ENCODE data around the gene IRX5.

The IRX5 gene

DNA sequence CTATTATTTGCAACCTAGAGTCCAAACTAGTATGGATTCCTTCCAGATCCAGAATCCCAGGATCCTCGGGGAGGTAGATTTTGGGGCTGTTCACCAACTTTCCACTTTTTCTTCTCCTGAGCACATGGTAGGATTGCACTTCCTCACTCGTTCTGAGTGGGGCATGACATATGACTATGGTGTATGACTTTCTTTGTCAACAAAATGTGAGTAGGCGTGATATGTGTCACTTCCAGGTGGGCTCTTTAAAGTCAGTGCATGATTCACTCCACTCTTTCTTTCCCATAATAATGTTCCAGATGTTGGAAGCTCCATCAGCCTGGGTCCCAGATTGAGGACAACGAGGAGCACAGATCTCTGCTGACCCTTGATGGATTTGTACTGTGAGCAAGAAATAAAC lies 21.5 kb downstream of the IRX5 start:
- TF ChIP-seq, protein P1, sequence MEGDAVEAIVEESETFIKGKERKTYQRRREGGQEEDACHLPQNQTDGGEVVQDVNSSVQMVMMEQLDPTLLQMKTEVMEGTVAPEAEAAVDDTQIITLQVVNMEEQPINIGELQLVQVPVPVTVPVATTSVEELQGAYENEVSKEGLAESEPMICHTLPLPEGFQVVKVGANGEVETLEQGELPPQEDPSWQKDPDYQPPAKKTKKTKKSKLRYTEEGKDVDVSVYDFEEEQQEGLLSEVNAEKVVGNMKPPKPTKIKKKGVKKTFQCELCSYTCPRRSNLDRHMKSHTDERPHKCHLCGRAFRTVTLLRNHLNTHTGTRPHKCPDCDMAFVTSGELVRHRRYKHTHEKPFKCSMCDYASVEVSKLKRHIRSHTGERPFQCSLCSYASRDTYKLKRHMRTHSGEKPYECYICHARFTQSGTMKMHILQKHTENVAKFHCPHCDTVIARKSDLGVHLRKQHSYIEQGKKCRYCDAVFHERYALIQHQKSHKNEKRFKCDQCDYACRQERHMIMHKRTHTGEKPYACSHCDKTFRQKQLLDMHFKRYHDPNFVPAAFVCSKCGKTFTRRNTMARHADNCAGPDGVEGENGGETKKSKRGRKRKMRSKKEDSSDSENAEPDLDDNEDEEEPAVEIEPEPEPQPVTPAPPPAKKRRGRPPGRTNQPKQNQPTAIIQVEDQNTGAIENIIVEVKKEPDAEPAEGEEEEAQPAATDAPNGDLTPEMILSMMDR (IDR thresholded peaks at IDR 0.05; ENCODE audit: extremely low read depth, missing control alignments) = no peak
- DNase-seq (ENCODE audit: low spot score) = no peak

DNA sequence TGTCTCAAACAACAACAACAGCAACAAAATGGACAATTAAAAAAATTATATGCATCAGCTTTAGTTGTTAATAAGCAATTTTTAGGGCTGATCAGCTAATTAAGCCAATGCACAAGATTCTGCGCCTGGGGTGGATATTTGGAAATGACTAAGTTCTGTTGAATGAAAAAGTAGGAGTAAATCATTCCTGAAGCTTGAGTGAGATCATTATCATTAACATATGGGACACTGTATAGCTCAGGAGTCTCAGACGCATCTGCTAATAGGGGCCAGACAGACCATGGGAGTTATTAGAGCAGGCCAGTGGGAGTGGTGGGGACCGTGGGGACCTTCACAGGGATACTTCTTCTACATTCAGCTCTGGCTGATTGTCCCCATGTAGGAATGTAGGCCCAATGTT lies 22.8 kb downstream of the IRX5 start:
- TF ChIP-seq, protein P1 (IDR thresholded peaks at IDR 0.05; ENCODE audit: extremely low read depth, missing control alignments) = no peak
- no peak for DNase-seq (ENCODE audit: low spot score)

DNA sequence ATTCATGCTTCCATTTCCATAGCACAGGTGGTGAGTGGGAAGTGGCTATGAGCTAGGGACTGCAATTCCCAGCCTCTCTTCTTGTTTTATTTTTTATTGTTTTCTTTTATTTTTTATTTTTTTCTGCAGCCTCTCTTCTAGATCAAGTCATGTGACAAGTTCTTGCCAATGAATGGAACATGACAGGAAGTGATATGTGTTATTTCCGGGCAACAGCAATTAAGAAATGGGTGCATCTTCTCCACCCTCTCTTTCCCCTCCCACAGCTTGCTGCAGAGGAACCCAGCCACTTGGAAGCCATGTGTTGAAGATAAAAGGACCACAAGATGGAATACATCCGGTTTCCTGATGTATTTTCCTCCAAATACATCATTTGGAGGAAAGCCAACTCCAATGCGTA lies 23.6 kb downstream of the IRX5 start:
- DNase-seq (ENCODE audit: low spot score) = no peak
- TF ChIP-seq, protein P1 (IDR thresholded peaks at IDR 0.05; ENCODE audit: extremely low read depth, missing control alignments) = no peak

DNA sequence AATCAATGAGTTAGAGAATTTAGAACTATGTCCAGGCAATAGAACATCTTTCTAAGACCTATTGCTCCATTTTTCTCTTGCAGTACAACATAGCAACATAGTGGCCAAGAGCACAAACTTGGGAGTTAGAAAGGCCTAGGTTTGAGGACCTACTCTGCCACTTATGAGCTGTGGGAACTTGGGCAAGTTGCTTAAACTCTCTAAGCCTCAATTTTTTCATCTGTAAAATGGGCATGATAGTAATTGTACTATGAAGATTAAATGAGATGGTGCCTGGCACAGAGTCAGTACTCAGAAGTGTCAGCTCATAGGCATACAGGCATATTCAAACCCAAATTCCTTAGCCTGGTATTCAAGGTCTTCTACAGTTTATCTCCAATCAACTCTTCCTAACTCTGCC lies 25.1 kb downstream of the IRX5 start:
- no peak for DNase-seq (ENCODE audit: low spot score)
- TF ChIP-seq, protein P1 (IDR thresholded peaks at IDR 0.05; ENCODE audit: extremely low read depth, missing control alignments) = no peak

DNA sequence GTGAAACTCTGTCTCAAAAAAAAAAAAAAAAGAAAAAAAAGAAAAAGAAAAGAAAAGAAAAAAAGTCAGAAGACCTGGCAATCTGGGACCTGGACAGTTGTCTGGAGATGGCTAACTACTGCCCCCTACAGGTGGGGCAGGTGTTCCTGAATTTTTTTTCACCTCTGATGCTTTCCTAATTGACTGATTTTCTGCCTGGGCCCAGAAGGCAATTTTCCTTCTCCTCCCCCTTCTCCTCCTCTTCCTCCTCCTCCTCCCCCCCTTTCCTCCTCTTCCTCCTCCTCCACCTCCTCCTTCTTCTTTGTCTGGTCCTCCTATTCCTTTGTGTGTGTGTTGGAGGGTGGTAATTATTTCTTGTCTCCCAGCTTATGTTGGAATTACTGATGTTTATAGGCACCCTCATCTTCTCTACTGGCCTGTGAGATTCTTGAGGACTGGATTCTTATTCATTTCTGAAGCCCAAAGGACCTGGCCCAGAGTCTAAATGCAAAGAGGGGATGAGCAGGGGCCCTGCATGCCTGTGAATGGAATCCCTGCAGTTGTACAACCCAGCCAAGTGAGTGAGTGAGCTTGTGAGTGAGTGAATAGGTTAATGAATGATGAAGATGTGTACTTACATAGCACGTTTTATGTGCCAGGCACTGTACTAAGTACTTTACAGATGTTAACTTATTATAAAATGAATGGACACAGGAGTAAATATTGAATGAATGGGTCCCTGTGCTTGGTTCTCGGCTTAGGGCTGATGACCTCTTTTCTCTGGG lies 26.9 kb downstream of the IRX5 start:
- TF ChIP-seq, protein P1 (IDR thresholded peaks at IDR 0.05; ENCODE audit: extremely low read depth, missing control alignments) = peak; percentile 6
- DNase-seq (ENCODE audit: low spot score) = no peak

DNA sequence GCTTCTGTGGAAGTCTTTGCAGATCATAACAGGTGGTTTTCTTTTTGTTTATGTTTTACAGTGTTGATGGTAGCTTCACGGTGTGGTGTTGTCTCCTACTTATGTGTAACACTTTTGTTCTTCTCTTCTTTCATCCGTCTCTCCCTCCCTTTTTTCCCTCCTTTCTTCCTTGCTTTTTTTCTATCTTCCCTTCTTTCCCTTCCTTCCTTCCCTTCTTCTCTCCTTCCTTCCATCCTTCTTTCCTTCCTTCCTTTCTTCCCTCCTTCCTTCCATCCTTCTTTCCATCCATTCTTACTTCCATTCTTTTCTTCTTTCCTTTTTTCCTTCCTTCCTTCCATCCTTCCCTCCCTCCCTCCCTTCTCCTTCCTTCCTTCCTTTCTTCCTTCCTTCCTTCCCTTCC lies 31.4 kb downstream of the IRX5 start:
- TF ChIP-seq, protein P1 (IDR thresholded peaks at IDR 0.05; ENCODE audit: extremely low read depth, missing control alignments) = no peak
- no peak for DNase-seq (ENCODE audit: low spot score)

DNA sequence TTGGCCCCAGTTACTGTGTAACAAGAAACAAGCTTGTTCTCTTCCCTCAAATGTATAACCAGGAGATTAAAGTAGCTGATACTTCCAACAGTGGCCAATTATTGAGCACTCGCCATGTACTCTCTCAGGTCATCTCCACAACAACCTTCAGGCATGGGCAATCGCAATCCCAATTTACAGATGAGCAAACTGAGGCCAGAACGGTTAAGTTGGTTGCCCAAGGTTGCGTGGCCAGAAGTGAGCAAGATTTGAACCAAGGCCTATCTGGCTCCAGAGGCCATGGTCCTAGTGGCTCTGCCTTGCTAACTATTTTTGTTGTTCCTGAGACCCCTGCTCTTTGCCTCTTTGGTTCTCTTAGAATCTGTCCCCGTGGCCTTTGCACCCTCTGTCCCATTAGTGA lies 33.6 kb downstream of the IRX5 start:
- TF ChIP-seq, protein P1 (IDR thresholded peaks at IDR 0.05; ENCODE audit: extremely low read depth, missing control alignments) = no peak
- no peak for DNase-seq (ENCODE audit: low spot score)

Data from GM20000 (cell line).